Lung (tissue), 12 donors: ENCODE measurements around the gene POU2F1. TPM values are rescaled to one million over a fixed set of nuclear protein-coding genes. Genes with fewer than 3 reads are reported as not detected.

Source experiments
- ATAC-seq: fragments of 200-7000 bp; cut with Tn5 transposase; one replicate; pipeline ENCODE4 v1.9.1; 2020; ENCODE audit warnings: moderate number of reproducible peaks; ENCODE audit not compliant: insufficient read depth, low FRiP score
- DNase-seq, 3 donors: peaks; one replicate each; pipeline ENCODE4 v3.0.0-alpha.2; 2013 to 2017
- H3K27ac ChIP-seq, 2 donors: one replicate each; pipeline ENCODE4 v1.5.1; 2013; ENCODE audit warnings: mild to moderate bottlenecking in 2 of 2, moderate library complexity in 2 of 2, control low read depth in 1 of 2, inconsistent platforms in 1 of 2, low read depth in 1 of 2, low read length in 1 of 2
- H3K27me3 ChIP-seq, 3 donors: one replicate each; pipeline ENCODE4 v1.5.1; 2013; ENCODE audit warnings: low read length in 2 of 3; ENCODE audit not compliant: control insufficient read depth in 3 of 3, insufficient read depth in 3 of 3
- H3K36me3 ChIP-seq, 4 donors: one replicate each; pipeline ENCODE4 v1.5.1; 2013; ENCODE audit warnings: low read length in 4 of 4, mild to moderate bottlenecking in 1 of 4, moderate library complexity in 1 of 4; ENCODE audit not compliant: control insufficient read depth in 4 of 4, insufficient read depth in 4 of 4
- H3K4me1 ChIP-seq, 5 donors: one replicate each; pipeline ENCODE4 v1.5.1; 2013; ENCODE audit warnings: low read length in 5 of 5, mild to moderate bottlenecking in 2 of 5, moderate library complexity in 1 of 5; ENCODE audit not compliant: control insufficient read depth in 5 of 5, insufficient read depth in 5 of 5
- H3K4me3 ChIP-seq: one replicate; pipeline ENCODE4 v1.5.1; 2013; ENCODE audit warnings: mild to moderate bottlenecking, control low read depth, moderate library complexity
- H3K9ac ChIP-seq, 2 donors: one replicate each; pipeline ENCODE4 v1.5.1; 2013; ENCODE audit warnings: low read length in 2 of 2, control low read depth in 1 of 2; ENCODE audit not compliant: insufficient read depth in 1 of 2
- H3K9me3 ChIP-seq, 4 donors: one replicate each; pipeline ENCODE4 v1.5.1; 2013; ENCODE audit warnings: low read length in 3 of 4, mild to moderate bottlenecking in 1 of 4, moderate library complexity in 1 of 4; ENCODE audit not compliant: control insufficient read depth in 4 of 4, insufficient read depth in 3 of 4
- CTCF ChIP-seq: IDR thresholded peaks from 2 replicates; pipeline ENCODE4 v1.5.1; 2012; ENCODE audit warnings: mild to moderate bottlenecking; ENCODE audit errors: control extremely low read depth, extremely low read depth
- WGBS, 2 donors: extraction: QIAGEN DNeasy Blood & Tissue Kit; methylation state at CpG; one replicate each; pipeline ENCODE4 v1.1.7; 2013; 5-methylcytosine and 5-hydroxymethylcytosine counted together
- polyA plus RNA-seq, 2 donors: library from polyadenylated mRNA; stranded (reverse); fragments of 200-250 nt; gene quantifications; one replicate each; pipeline ENCODE4 v1.2.1, GENCODE V29; 2013
- total RNA-seq, 2 donors: library from RNA; depleted of rRNA in 1 of 2; stranded (reverse); fragments of >200 nt in 1 of 2; gene quantifications; one replicate each; pipeline ENCODE4 v1.2.1, GENCODE V29; 2014 to 2021
- donor health status: control.
- donor health status: control.
- donor health status: Bipolar disorder and iron deficiency.
- donor health status: healthy.
- donor health status: DM: yes; HTN: yes; CAD: no.

POU2F1 gene
- total and polyA plus RNA-seq, 4 donors: 2.0 to 34.4 (median 8.7) TPM

DNA sequence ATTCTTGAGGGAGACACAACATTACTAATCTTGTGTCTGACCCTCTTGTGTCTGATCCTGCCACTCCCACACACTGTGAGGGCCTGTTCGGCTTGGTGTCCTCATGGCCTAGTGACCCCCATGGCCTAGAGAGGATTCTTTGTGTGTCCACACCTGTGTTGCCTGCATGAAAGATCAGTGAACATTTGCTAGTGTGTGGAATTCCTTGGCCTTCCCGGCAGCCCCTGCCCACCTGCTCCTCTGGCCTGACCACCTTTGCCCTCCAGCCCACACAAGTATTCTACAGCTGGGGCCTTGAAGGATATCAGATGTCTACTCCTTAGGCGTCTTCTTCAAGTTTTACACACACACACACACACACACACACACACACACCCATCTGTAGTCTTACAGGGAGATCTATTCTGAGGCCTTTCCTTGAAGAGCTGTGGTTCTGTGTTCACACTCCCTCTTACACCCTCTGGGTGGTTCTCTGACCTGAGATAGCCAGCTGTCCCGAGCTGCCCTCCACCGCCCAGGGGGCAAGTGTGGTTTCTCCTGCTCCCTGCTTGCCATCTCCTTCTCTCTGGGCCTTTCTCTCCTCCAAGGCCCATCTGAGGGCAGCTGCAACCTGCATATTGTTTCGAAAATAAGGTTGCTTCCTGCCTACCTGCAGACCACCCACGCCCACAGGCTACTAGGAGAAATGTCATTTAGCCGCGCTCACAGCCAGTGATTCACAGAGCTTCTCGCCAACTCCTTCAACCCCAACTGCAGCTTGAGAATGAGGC is 252.3 kb downstream of the POU2F1 start:
- peaks cover 0 to 2% (median under 1%) of the 10 kb centered on the region in 4 donors for H3K9me3 ChIP-seq
- WGBS, 2 donors: 88 to 91% methylated on average over 10 of the region's 10 CpGs
- no peak for ATAC-seq
- no peak for DNase-seq
- H3K36me3 ChIP-seq: no peaks in the 10 kb centered on the region
- H3K27me3 ChIP-seq: no peaks in the 10 kb centered on the region
- no peak overlapping the region for H3K4me3 ChIP-seq
- peaks cover 0 to 3% (median 0%) of the 10 kb centered on the region in 5 donors for H3K4me1 ChIP-seq
- no peak for TF ChIP-seq CTCF
- H3K9ac ChIP-seq: no peak overlapping the region
- H3K27ac ChIP-seq: no peak overlapping the region

GRCh38 chr1:167473761-167474160 is 253.1 kb downstream of the POU2F1 start:
- 51 to 71% methylated on average over 5 of the region's 5 CpGs for WGBS, 2 donors

GRCh38 chr1:167474191-167474641 is 253.5 kb downstream of the POU2F1 start:
- Histone ChIP-seq H3K4me3 (no peak overlapping the region), H3K36me3 (no peaks in the 10 kb centered on the region), H3K27me3 (no peaks in the 10 kb centered on the region), H3K9me3 (peaks cover 0 to 2% (median under 1%) of the 10 kb centered on the region in 4 donors), H3K27ac (no peak overlapping the region), H3K9ac (no peak overlapping the region), H3K4me1 (peaks cover 0 to 8% (median 0%) of the 10 kb centered on the region in 5 donors)
- DNase-seq: no peak
- 50 to 67% methylated on average over 5 of the region's 5 CpGs for WGBS, 2 donors
- ATAC-seq: no peak
- no peak for TF ChIP-seq CTCF

More at GRCh38 chr1:167473761-167474160, 253.1 kb downstream of the POU2F1 start:
- H3K4me3 ChIP-seq: no peak overlapping the region
- no peak overlapping the region for H3K27ac ChIP-seq
- TF ChIP-seq CTCF: no peak
- peaks cover 0 to 2% (median under 1%) of the 10 kb centered on the region in 4 donors for H3K9me3 ChIP-seq
- no peaks in the 10 kb centered on the region for H3K36me3 ChIP-seq
- no peaks in the 10 kb centered on the region for H3K27me3 ChIP-seq
- H3K4me1 ChIP-seq: peaks cover 0 to 8% (median 0%) of the 10 kb centered on the region in 5 donors
- ATAC-seq: no peak
- no peak for DNase-seq
- no peak overlapping the region for H3K9ac ChIP-seq
